ENCODE measurements around the gene HRCT1. TPM values are rescaled to one million over a fixed set of nuclear protein-coding genes. Genes with fewer than 3 reads are reported as not detected.

The HRCT1 gene
- total RNA-seq, 1 donor from 2014 or later, result 0.72 TPM

- TF ChIP-seq CTCF (IDR thresholded peaks at IDR 0.05; ENCODE audit: unreplicated experiment), result no peak
- no peaks in the 10 kb centered on the region for H3K4me1 Mint-ChIP-seq
- DNase-seq (ENCODE audit: low spot score in 2 of 2, unreplicated experiment in 2 of 2), result no peak
- H3K27me3 Mint-ChIP-seq (ENCODE audit: low read depth), result peaks cover 12% of the 10 kb centered on the region
- H3K4me3 Mint-ChIP-seq, result no peak overlapping the region
- H3K9me3 Mint-ChIP-seq, result no peaks in the 10 kb centered on the region
- no peak overlapping the region for H3K27ac Mint-ChIP-seq
- H3K36me3 Mint-ChIP-seq, result no peaks in the 10 kb centered on the region
Measured at GRCh38 chr9:35867538-35867937, 38.5 kb upstream of the HRCT1 start.

- H3K36me3 Mint-ChIP-seq, result no peaks in the 10 kb centered on the region
Measured at GRCh38 chr9:35868933-35869332, 37.1 kb upstream of the HRCT1 start.

GRCh38 chr9:35869621-35870216 is 36.3 kb upstream of the HRCT1 start:
- TF ChIP-seq CTCF (IDR thresholded peaks at IDR 0.05; ENCODE audit: unreplicated experiment), result no peak
- Mint-ChIP-seq H3K36me3 (no peaks in the 10 kb centered on the region), H3K4me1 (no peaks in the 10 kb centered on the region), H3K27ac (no peak overlapping the region), H3K27me3 (ENCODE audit: low read depth) (no peaks in the 10 kb centered on the region), H3K9me3 (no peaks in the 10 kb centered on the region), H3K4me3 (no peak overlapping the region)
- no peak for DNase-seq (ENCODE audit: low spot score in 2 of 2, unreplicated experiment in 2 of 2)

More at GRCh38 chr9:35868933-35869332, 37.1 kb upstream of the HRCT1 start:
- no peaks in the 10 kb centered on the region for H3K4me1 Mint-ChIP-seq
- no peak for TF ChIP-seq CTCF (IDR thresholded peaks at IDR 0.05; ENCODE audit: unreplicated experiment)
- no peak overlapping the region for H3K4me3 Mint-ChIP-seq
- DNase-seq (ENCODE audit: low spot score in 2 of 2, unreplicated experiment in 2 of 2), result no peak
- H3K9me3 Mint-ChIP-seq, result no peaks in the 10 kb centered on the region
- peaks cover 4% of the 10 kb centered on the region for H3K27me3 Mint-ChIP-seq (ENCODE audit: low read depth)
- H3K27ac Mint-ChIP-seq, result no peak overlapping the region

- no peak for DNase-seq (ENCODE audit: low spot score in 2 of 2, unreplicated experiment in 2 of 2)
- peaks cover 1% of the 10 kb centered on the region for H3K9me3 Mint-ChIP-seq
- H3K36me3 Mint-ChIP-seq, result no peaks in the 10 kb centered on the region
- TF ChIP-seq CTCF (IDR thresholded peaks at IDR 0.05; ENCODE audit: unreplicated experiment), result no peak
- H3K27ac Mint-ChIP-seq, result no peak within 1 kb of the TSS
- no peak within 1 kb of the TSS for H3K4me3 Mint-ChIP-seq
- H3K4me1 Mint-ChIP-seq, result no peaks in the 10 kb centered on the region
- H3K27me3 Mint-ChIP-seq (ENCODE audit: low read depth), result peaks cover 4% of the 10 kb centered on the region
Measured at GRCh38 chr9:35870351-35870923, 35.6 kb upstream of the HRCT1 start, which contains the start of gene OR13J1. Gene OR13J1 (minus strand): TSS chr9:35870401. CDS start chr9:35870401, 0 bp downstream.

GRCh38 chr9:35871545-35871944 is 34.5 kb upstream of the HRCT1 start:
- H3K36me3 Mint-ChIP-seq, result no peaks in the 10 kb centered on the region
- H3K27me3 Mint-ChIP-seq (ENCODE audit: low read depth), result peaks cover 7% of the 10 kb centered on the region
- no peaks in the 10 kb centered on the region for H3K4me1 Mint-ChIP-seq
- H3K27ac Mint-ChIP-seq, result no peak overlapping the region
- peaks cover 11% of the 10 kb centered on the region for H3K9me3 Mint-ChIP-seq
- TF ChIP-seq CTCF (IDR thresholded peaks at IDR 0.05; ENCODE audit: unreplicated experiment), result no peak
- no peak for DNase-seq (ENCODE audit: low spot score in 2 of 2, unreplicated experiment in 2 of 2)
- no peak overlapping the region for H3K4me3 Mint-ChIP-seq
